WTC11 (cell line): ENCODE results near the gene ARMC2.

Experiments
- CTCF ChIP-seq: fragments of 200-600 bp; IDR thresholded peaks from 2 replicates; pipeline ENCODE4 v1.8.0; 2022; ENCODE audit warnings: antibody characterized with exemption
- ELF4 ChIP-seq: sonication (generic); formaldehyde crosslinking; IDR thresholded peaks from 2 replicates; pipeline ENCODE4 v1.8.1; 2022; ENCODE audit warnings: low read depth, mild to moderate bottlenecking, moderate library complexity, missing genetic modification reagents

- no peak for TF ChIP-seq CTCF
- no peak for TF ChIP-seq ELF4 (CRISPR knock-in tag)
Measured at GRCh38 chr6:109013656-109014305, 165.6 kb downstream of the ARMC2 start.
